GM21390 (cell line): ENCODE results near the gene EVI5L.
A peak's percentile ranks its signal among the peaks of the same experiment; 100 is the strongest.
"Not testable (repeated sequence)": the region's sequence is repeated elsewhere in the genome, so short reads cannot be mapped to it uniquely, and the experiment has no call there.

Source experiments
- ATAC-seq: cut with Tn5 transposase; IDR thresholded peaks from one replicate; pipeline ENCODE4 v1.9.1; 2021; ENCODE audit not compliant: unreplicated experiment

EVI5L gene

GRCh38 chr19:7829561-7830271, at the start of gene EVI5L:
EVI5L (plus strand) TSS chr19:7830218; CDS start chr19:7846543, 16,325 bp downstream.
- ATAC-seq, result peak; percentile 83

GRCh38 chr19:7781157-7781556, 48.9 kb upstream of the EVI5L start:
- no peak for ATAC-seq

- no peak for ATAC-seq
Observed at GRCh38 chr19:7783991-7784423, 46.0 kb upstream of the EVI5L start.

DNA sequence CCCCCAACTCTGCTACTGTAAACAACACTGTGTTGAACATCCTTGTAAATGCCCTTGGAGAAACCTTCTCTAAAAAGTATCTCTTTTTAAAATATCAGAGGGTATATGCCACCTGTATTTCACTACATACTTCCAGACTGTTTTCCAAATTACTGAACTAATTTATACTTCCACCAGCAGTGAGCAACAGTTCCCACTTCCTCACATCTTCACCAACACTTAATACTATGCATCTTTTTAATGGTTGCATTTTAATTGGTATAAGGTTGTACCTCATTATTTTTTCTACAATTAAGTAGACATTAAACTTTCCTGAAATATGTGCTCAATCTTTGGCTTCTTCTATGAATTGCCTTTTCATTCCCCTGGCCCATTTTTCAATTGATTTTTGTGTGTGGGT, 45.2 kb upstream of the EVI5L start:
- ATAC-seq, result no peak

DNA sequence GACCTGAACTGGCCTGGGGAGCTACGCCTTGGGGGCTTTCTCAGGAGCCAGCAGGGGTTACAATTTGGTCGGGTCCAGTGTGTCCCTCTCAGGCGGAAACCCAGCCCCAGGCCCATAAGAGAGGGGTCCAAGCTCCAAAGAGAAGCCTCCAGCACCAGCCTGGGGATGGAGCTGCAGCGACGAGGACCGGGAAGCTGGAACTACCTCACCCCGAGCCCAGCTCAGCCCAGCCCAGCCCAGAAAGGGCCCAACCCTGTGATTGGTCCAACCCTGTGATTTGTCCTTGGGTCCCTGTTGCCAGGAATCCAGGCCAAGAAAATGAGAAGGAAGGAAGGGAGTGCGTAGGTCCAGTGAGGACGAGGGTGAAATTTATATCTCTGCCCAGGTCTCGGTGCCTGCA, 42.9 kb upstream of the EVI5L start:
- no peak for ATAC-seq

DNA sequence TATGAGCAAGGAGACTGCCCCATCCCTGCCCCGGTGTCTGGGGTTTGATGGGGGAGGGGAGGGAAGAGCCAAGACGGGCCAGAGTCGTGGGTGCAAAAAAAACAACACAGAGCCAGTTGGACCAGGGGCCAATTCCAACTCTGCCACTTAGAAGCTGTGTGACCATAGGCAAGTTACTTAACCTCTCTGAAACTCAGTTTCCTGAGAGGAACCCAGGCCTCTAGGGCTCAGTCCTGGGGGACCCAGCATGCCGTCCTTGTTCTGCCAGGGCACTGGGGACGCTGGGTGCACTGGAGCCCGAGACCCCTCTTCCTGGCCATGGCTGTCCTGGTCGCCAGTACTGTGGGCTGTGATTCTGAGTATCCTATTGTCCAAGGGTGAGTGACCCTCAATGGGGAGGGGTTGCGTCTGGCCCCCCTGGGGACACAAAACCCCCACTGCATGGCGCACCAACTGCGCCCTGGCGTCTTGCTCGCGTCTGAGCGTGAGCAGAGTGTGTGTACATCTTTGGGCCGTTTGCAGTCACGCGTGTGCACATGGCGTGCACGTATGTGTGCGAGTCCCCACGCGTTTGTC, 42.3 kb upstream of the EVI5L start:
- no peak for ATAC-seq

DNA sequence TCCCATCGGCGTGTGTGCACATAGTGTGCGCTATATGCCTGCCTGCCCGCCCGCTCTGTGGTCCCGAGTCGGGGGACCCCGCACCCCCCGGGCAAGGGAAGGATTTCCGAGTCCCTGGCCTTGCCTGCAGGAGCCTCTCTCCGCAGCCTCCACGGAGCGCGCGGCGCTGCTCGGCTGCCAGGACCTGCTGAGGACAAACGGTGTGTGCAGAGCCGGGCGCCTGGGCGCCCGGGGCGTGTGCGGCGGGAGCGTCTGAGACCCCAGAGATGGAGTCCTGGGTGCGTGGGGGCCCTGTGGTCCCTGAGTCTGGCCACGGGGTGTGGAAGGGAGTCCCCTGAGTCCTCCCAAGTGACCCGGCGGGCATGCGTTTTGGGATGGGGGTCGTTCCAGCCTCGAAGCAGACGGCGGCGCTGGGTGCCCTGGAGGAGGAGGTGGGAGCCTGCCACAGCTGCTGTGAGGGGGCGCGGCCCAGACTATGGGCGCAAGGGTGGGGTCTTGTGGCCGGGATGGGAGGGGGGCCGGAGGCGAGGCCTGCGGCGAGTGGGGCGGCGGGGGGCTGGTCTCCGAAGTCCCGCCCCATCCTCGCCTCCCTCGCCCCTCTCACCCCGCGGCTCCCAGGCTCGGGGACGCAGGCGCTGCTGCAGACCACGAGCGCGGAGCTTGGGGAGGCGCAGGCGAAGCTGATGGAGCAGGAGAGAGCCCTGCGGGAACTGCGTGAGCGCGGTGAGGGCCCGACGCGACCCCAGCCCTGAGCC, 41.7 kb upstream of the EVI5L start:
- no peak for ATAC-seq

DNA sequence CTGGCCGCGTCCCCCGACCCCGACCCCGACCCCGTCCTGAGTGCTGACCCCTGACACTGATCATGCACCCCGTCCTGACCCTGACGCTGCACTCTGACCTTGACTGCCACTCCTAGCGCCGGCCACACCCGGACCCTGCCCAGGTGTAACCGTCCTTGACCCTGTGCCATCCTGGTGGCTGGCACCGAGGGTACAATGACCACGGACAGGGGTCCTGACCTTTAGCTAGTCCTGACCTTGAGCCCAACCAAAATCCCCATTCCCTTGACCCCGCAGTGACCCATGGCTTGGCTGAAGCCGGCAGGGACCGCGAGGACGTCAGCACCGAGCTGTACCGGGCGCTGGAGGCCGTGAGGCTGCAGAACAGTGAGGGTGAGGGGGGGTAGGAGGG, 41.1 kb upstream of the EVI5L start:
- no peak for ATAC-seq

DNA sequence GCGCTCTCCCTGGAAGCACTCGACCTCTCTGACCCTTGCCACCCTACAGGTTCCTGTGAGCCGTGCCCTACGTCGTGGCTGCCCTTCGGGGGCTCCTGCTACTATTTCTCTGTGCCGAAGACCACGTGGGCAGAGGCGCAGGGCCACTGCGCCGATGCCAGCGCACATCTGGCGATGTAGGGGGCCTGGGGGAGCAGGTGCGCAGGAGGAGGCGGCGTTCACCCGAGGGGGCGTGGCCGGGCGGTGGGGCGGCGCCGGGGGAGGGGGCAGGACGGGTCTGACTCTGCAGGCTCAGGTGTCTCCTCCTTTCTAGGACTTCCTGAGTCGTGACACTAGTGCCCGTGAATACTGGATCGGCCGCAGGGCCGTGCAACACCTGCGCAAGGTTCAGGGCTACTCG, 40.6 kb upstream of the EVI5L start:
- no peak for ATAC-seq

DNA sequence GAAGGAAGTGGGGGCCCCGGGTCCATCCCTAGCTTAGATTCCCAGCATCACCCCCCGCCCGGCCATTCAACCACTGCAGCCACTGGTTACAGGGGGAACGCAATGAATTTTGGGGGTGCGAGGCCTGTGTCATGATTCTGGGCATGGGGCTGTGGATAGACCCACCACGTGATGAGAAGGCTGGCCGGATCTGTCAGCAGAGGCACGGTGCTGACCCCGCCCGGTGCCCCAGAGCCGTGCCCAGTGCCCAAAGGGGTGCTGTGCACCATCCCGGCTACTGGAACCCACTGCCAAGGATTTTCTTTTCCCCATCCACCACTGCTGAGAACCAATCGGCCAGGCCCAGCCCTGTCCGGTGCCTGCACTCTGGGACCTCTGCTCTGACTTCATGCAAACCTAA, 39.6 kb upstream of the EVI5L start:
- no peak for ATAC-seq

DNA sequence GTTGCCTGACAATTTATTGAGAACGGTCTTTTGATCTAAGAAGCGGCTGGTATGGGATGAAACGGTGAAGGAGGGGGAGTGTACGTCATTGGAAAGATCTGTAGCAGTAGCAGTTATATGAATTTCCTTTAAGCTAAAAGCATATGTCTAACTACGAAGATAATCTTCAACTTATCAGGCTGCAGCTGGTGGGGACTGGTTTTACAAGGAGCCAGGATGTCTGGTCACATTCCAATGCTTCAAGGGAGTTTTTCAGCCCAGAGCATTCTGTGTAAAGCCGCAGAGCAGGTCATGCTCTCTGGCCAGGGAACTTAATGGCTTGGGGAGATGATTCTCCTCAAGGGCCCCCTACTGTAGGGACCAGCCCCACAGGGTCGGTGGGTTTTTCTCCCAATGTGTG, 37.7 kb upstream of the EVI5L start:
- no peak for ATAC-seq

GRCh38 chr19:7792701-7793100, 37.3 kb upstream of the EVI5L start:
- not testable (repeated sequence) for ATAC-seq

DNA sequence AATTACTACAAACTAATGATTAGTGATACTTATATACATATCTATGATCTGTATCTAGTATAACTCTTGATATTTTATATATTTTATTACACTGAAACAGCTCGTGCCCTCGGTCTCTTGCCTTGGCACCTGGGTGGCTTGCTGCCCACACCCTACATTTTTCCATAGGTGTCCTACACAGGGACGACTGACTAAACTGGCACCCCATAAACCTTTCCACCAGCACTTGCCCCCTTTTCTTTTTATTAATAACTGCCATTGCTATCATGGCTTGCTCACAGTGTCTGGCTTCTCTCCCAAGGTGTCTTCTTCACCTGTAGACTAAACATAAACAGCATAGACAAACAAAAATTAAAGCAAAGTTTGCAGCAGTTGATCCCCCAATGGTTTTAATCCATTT, 36.5 kb upstream of the EVI5L start:
- ATAC-seq, result no peak

- ATAC-seq, result no peak
Observed at GRCh38 chr19:7795555-7796161, 34.4 kb upstream of the EVI5L start.

- no peak for ATAC-seq
Observed at GRCh38 chr19:7799640-7800355, 30.2 kb upstream of the EVI5L start.

GRCh38 chr19:7801020-7801570, 28.9 kb upstream of the EVI5L start:
- ATAC-seq, result no peak

DNA sequence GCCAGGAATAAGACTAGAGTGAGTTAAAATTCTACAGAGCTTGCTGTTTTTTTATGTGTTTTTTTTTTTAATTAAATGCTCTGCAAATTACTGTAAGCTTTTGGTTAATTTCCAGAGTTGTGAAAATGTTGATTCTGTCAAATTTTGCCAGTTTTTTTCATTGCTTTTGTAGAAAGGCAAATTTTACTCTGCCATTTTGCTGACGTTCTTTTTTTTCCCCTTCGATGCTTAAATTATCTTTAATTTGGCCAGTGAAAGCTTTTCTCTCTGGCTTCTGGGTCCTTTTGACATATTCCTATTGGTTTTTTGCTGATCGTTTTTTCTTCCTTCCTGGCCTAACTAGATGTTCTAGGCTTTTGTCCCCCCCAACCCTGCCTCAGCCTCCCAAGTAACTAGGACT, 23.8 kb upstream of the EVI5L start:
- no peak for ATAC-seq

- no peak for ATAC-seq
Observed at GRCh38 chr19:7806876-7807275, 23.1 kb upstream of the EVI5L start.

- ATAC-seq, result no peak
Observed at GRCh38 chr19:7808108-7808507, 21.9 kb upstream of the EVI5L start.

DNA sequence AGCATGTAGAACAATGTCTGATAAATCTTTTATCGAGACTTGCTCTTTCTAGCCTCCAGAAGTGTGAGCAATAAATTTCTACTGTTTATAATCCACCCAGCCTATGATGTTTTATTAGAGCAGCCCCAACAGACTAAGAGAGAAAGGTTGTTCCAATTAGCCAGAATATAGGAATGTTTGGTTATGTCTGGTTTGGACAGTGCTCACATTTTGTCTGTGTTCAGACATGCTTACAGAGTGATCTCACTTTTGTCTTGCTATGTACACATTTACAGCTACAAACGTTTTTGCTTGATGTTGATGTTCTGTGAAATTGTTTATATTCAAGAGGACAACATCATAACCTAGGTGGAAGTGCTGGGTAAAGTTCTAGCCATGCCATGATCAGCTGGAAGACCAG, 18.0 kb upstream of the EVI5L start:
- ATAC-seq, result no peak

- ATAC-seq, result no peak
Observed at GRCh38 chr19:7815325-7815724, 14.7 kb upstream of the EVI5L start.
